Neural progenitor cell (in vitro differentiated cells): ENCODE results near the gene CNTN2.

Experiments used
- EZH2 ChIP-seq: fragments of 200-600 bp; sonication (generic); IDR thresholded peaks from 2 replicates; pipeline ENCODE4 v1.6.1; 2017; ENCODE audit warnings: antibody characterized with exemption, mild to moderate bottlenecking, moderate library complexity
- EZH2phosphoT487 ChIP-seq: fragments of 200-600 bp; sonication (generic); IDR thresholded peaks from 2 replicates; pipeline ENCODE4 v1.6.1; 2017; ENCODE audit warnings: antibody characterized with exemption
- TF ChIP-seq, protein P1 (sequence below): fragments of 200-600 bp; sonication (generic); IDR thresholded peaks from 2 replicates; pipeline ENCODE4 v1.5.1; 2017; ENCODE audit warnings: antibody characterized with exemption, mild to moderate bottlenecking

DNA sequence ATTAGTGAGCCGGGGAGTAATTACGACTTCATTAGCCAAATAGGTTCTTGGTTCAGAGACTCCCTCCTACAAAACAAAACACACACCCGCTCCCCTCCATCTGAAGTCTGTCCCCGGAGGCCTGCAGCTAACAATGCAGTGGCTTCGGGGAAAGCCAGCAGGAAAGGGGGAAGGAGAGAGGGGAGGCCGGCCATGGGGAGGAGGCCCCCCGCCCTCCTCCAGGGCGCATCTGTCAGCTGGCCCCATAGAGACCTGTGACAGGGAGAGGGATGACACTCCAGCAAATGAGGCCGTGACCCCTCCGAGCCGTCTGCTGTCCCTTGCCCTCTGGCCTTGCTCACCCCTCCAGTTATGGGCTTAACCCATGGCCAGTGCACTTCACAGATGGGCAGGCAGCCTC lies 12.1 kb upstream of the CNTN2 start:
- TF ChIP-seq, protein P1, sequence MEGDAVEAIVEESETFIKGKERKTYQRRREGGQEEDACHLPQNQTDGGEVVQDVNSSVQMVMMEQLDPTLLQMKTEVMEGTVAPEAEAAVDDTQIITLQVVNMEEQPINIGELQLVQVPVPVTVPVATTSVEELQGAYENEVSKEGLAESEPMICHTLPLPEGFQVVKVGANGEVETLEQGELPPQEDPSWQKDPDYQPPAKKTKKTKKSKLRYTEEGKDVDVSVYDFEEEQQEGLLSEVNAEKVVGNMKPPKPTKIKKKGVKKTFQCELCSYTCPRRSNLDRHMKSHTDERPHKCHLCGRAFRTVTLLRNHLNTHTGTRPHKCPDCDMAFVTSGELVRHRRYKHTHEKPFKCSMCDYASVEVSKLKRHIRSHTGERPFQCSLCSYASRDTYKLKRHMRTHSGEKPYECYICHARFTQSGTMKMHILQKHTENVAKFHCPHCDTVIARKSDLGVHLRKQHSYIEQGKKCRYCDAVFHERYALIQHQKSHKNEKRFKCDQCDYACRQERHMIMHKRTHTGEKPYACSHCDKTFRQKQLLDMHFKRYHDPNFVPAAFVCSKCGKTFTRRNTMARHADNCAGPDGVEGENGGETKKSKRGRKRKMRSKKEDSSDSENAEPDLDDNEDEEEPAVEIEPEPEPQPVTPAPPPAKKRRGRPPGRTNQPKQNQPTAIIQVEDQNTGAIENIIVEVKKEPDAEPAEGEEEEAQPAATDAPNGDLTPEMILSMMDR: no peak
- TF ChIP-seq EZH2: no peak
- no peak for TF ChIP-seq EZH2phosphoT487
